Omental fat pad (tissue), 4 donors: ENCODE measurements around the gene CSMD2. TPM values are rescaled to one million over a fixed set of nuclear protein-coding genes. Genes with fewer than 3 reads are reported as not detected.
"Not testable (repeated sequence)": the region's sequence is repeated elsewhere in the genome, so short reads cannot be mapped to it uniquely, and the experiment has no call there.

Experiments
- ATAC-seq: fragments of 150-250 bp; one replicate; pipeline ENCODE4 v1.9.1; 2016; ENCODE audit warnings: mild to moderate bottlenecking, moderate library complexity; ENCODE audit not compliant: low FRiP score
- DNase-seq: peaks from one replicate; pipeline ENCODE4 v3.0.0-alpha.2; 2019; ENCODE audit warnings: low spot score
- CTCF ChIP-seq, 3 donors: fragments of 450-650 bp; IDR thresholded peaks; one replicate each; pipeline ENCODE4 v1.5.1; 2016 to 2017; ENCODE audit warnings: antibody characterized with exemption in 3 of 3, mild to moderate bottlenecking in 3 of 3, moderate library complexity in 2 of 3
- total RNA-seq, 4 donors: library from RNA; depleted of rRNA; stranded (reverse); fragments of >200 nt; gene quantifications; one replicate each; pipeline ENCODE4 v1.1.0, GENCODE V29; 2016

CSMD2 gene
- total RNA-seq, 4 donors from 2014 or later: 0.19 to 3.8 (median 0.60) TPM; not detected in 1

GRCh38 chr1:34086561-34086960, 78.5 kb downstream of the CSMD2 start:
- TF ChIP-seq CTCF (IDR thresholded peaks at IDR 0.05): no peak
- ATAC-seq (no peak), DNase-seq (no peak)

- TF ChIP-seq CTCF (IDR thresholded peaks at IDR 0.05): no peak
- ATAC-seq (no peak), DNase-seq (no peak)
These were observed 81.1 kb downstream of the CSMD2 start for GRCh38 chr1:34083974-34084373.

- not testable (repeated sequence) for ATAC-seq, DNase-seq
These were observed 82.9 kb downstream of the CSMD2 start for GRCh38 chr1:34082085-34082670.

- no peak for ATAC-seq
- no peak for TF ChIP-seq CTCF (IDR thresholded peaks at IDR 0.05)
- DNase-seq: no peak
These were observed 86.6 kb downstream of the CSMD2 start for GRCh38 chr1:34078383-34078782.

- TF ChIP-seq CTCF (IDR thresholded peaks at IDR 0.05): no peak
- ATAC-seq (no peak), DNase-seq (no peak)
These were observed 89.5 kb downstream of the CSMD2 start for GRCh38 chr1:34075576-34075975.

GRCh38 chr1:34073028-34073695, 91.9 kb downstream of the CSMD2 start:
- no peak for TF ChIP-seq CTCF (IDR thresholded peaks at IDR 0.05)
- ATAC-seq: no peak
- no peak for DNase-seq

GRCh38 chr1:34070201-34070836, 94.7 kb downstream of the CSMD2 start:
- ATAC-seq (no peak), DNase-seq (no peak)
- no peak for TF ChIP-seq CTCF (IDR thresholded peaks at IDR 0.05)
